Measurements from ENCODE around the gene MORF4L1.

GRCh38 chr15:78913012-78913411 lies 40.3 kb downstream of the MORF4L1 start:
- TF ChIP-seq CTCF (conservative IDR thresholded peaks at IDR 0.05; ENCODE audit: low read length) (no peak), EZH2phosphoT487 (IDR thresholded peaks at IDR 0.05; ENCODE audit: borderline replicate concordance) (no peak)
